ENCODE data around the gene GAP43.

The GAP43 gene

GRCh38 chr3:115651599-115651998 lies 28.3 kb downstream of the GAP43 start:
- no peak overlapping the region for H3K27ac Mint-ChIP-seq
- H3K27me3 Mint-ChIP-seq (ENCODE audit: low read depth): no peaks in the 10 kb centered on the region
- H3K4me3 Mint-ChIP-seq: no peak overlapping the region
- no peak for TF ChIP-seq CTCF (IDR thresholded peaks at IDR 0.05; ENCODE audit: unreplicated experiment in 3 of 3)
- no peaks in the 10 kb centered on the region for H3K36me3 Mint-ChIP-seq (ENCODE audit: low read depth)
- no peaks in the 10 kb centered on the region for H3K4me1 Mint-ChIP-seq
- no peaks in the 10 kb centered on the region for H3K9me3 Mint-ChIP-seq

GRCh38 chr3:115652738-115653137 lies 29.4 kb downstream of the GAP43 start:
- Mint-ChIP-seq H3K27me3 (ENCODE audit: low read depth) (no peaks in the 10 kb centered on the region), H3K4me1 (peaks cover 7% of the 10 kb centered on the region), H3K36me3 (ENCODE audit: low read depth) (no peaks in the 10 kb centered on the region), H3K27ac (no peak overlapping the region), H3K9me3 (no peaks in the 10 kb centered on the region), H3K4me3 (no peak overlapping the region)
- no peak for TF ChIP-seq CTCF (IDR thresholded peaks at IDR 0.05; ENCODE audit: unreplicated experiment in 3 of 3)

GRCh38 chr3:115655761-115656282 lies 32.5 kb downstream of the GAP43 start:
- H3K36me3 Mint-ChIP-seq (ENCODE audit: low read depth): no peaks in the 10 kb centered on the region
- peaks cover 36% of the 10 kb centered on the region for H3K4me1 Mint-ChIP-seq
- no peaks in the 10 kb centered on the region for H3K9me3 Mint-ChIP-seq
- no peaks in the 10 kb centered on the region for H3K27me3 Mint-ChIP-seq (ENCODE audit: low read depth)
- no peak for TF ChIP-seq CTCF (IDR thresholded peaks at IDR 0.05; ENCODE audit: unreplicated experiment in 3 of 3)
- H3K27ac Mint-ChIP-seq: peak overlapping the region; percentile 12 to 27 (median 24)
- peak overlapping the region in 1 of 3 experiments; percentile 10 for H3K4me3 Mint-ChIP-seq

GRCh38 chr3:115657168-115657567 lies 33.9 kb downstream of the GAP43 start:
- Mint-ChIP-seq H3K27ac (peak overlapping the region; percentile 93 to 100 (median 99)), H3K36me3 (ENCODE audit: low read depth) (no peaks in the 10 kb centered on the region), H3K9me3 (no peaks in the 10 kb centered on the region), H3K4me3 (peak overlapping the region; percentile 53 to 78 (median 72)), H3K4me1 (peaks cover 41% of the 10 kb centered on the region), H3K27me3 (ENCODE audit: low read depth) (no peaks in the 10 kb centered on the region)
- no peak for TF ChIP-seq CTCF (IDR thresholded peaks at IDR 0.05; ENCODE audit: unreplicated experiment in 3 of 3)

GRCh38 chr3:115658032-115658336 lies 34.7 kb downstream of the GAP43 start:
- no peaks in the 10 kb centered on the region for H3K9me3 Mint-ChIP-seq
- H3K4me3 Mint-ChIP-seq: peak overlapping the region; percentile 90 to 97 (median 96)

More at GRCh38 chr3:115658032-115658336, 34.7 kb downstream of the GAP43 start:
- Mint-ChIP-seq H3K36me3 (ENCODE audit: low read depth) (no peaks in the 10 kb centered on the region), H3K27ac (peak overlapping the region; percentile 99 to 100 (median 100)), H3K27me3 (ENCODE audit: low read depth) (no peaks in the 10 kb centered on the region), H3K4me1 (peaks cover 41% of the 10 kb centered on the region)
- no peak for TF ChIP-seq CTCF (IDR thresholded peaks at IDR 0.05; ENCODE audit: unreplicated experiment in 3 of 3)

All from nephron (organoid).